ENCODE measurements around the gene ATP11C.

ATP11C gene

GRCh38 chrX:139734996-139735395 is 197.9 kb downstream of the ATP11C start:
- no peak for TF ChIP-seq SIN3A (IDR thresholded peaks at IDR 0.05; ENCODE audit: borderline replicate concordance, insufficient read depth, low read length)
- TF ChIP-seq FOXP2 (optimal IDR thresholded peaks at IDR 0.05; ENCODE audit: borderline replicate concordance, extremely low read depth, extremely low read length, insufficient read depth): no peak

GRCh38 chrX:139725720-139726119 is 207.1 kb downstream of the ATP11C start:
- TF ChIP-seq POLR2AphosphoS5 (IDR thresholded peaks at IDR 0.05; ENCODE audit: low read depth, low read length) (no peak), REST (IDR thresholded peaks at IDR 0.05; ENCODE audit: insufficient read depth in 1 of 2, low read depth in 2 of 2, low read length in 2 of 2) (no peak)

GRCh38 chrX:139724626-139725025 is 208.2 kb downstream of the ATP11C start:
- TF ChIP-seq TAF1 (IDR thresholded peaks at IDR 0.05; ENCODE audit: borderline replicate concordance, insufficient read depth, low read length) (no peak), POLR2AphosphoS5 (IDR thresholded peaks at IDR 0.05; ENCODE audit: low read depth, low read length) (no peak), SIN3A (IDR thresholded peaks at IDR 0.05; ENCODE audit: borderline replicate concordance, insufficient read depth, low read length) (no peak), REST (IDR thresholded peaks at IDR 0.05; ENCODE audit: insufficient read depth in 1 of 2, low read depth in 2 of 2, low read length in 2 of 2) (no peak), FOXP2 (optimal IDR thresholded peaks at IDR 0.05; ENCODE audit: borderline replicate concordance, extremely low read depth, extremely low read length, insufficient read depth) (no peak)

- no peak for TF ChIP-seq FOXP2 (optimal IDR thresholded peaks at IDR 0.05; ENCODE audit: borderline replicate concordance, extremely low read depth, extremely low read length, insufficient read depth)
- no peak for TF ChIP-seq REST (IDR thresholded peaks at IDR 0.05; ENCODE audit: insufficient read depth in 1 of 2, low read depth in 2 of 2, low read length in 2 of 2)
- TF ChIP-seq TAF1 (IDR thresholded peaks at IDR 0.05; ENCODE audit: borderline replicate concordance, insufficient read depth, low read length): no peak
- TF ChIP-seq POLR2AphosphoS5 (IDR thresholded peaks at IDR 0.05; ENCODE audit: low read depth, low read length): no peak
- TF ChIP-seq SIN3A (IDR thresholded peaks at IDR 0.05; ENCODE audit: borderline replicate concordance, insufficient read depth, low read length): no peak
Measured at GRCh38 chrX:139720979-139721378, 211.9 kb downstream of the ATP11C start.

- TF ChIP-seq SIN3A (IDR thresholded peaks at IDR 0.05; ENCODE audit: borderline replicate concordance, insufficient read depth, low read length) (no peak), FOXP2 (optimal IDR thresholded peaks at IDR 0.05; ENCODE audit: borderline replicate concordance, extremely low read depth, extremely low read length, insufficient read depth) (no peak), REST (IDR thresholded peaks at IDR 0.05; ENCODE audit: insufficient read depth in 1 of 2, low read depth in 2 of 2, low read length in 2 of 2) (no peak), POLR2AphosphoS5 (IDR thresholded peaks at IDR 0.05; ENCODE audit: low read depth, low read length) (no peak), TAF1 (IDR thresholded peaks at IDR 0.05; ENCODE audit: borderline replicate concordance, insufficient read depth, low read length) (no peak)
Measured at GRCh38 chrX:139720136-139720535, 212.7 kb downstream of the ATP11C start.
